GM18873 (cell line): ENCODE measurements around the gene RANBP17.
"Not testable (repeated sequence)": the region's sequence is repeated elsewhere in the genome, so short reads cannot be mapped to it uniquely, and the experiment has no call there.

Experiments used
- ATAC-seq: cut with Tn5 transposase; IDR thresholded peaks from one replicate; pipeline ENCODE4 v1.9.1; 2021; ENCODE audit warnings: mild to moderate bottlenecking, moderate library complexity, moderate number of reproducible peaks; ENCODE audit not compliant: unreplicated experiment, low FRiP score

The RANBP17 gene

GRCh38 chr5:171275841-171276544 lies 414.2 kb downstream of the RANBP17 start:
- no peak for ATAC-seq

GRCh38 chr5:171283753-171284152 lies 421.9 kb downstream of the RANBP17 start:
- ATAC-seq, result no peak

- ATAC-seq, result no peak
These were observed 423.6 kb downstream of the RANBP17 start for GRCh38 chr5:171285465-171285864.

GRCh38 chr5:171288066-171288465 lies 426.2 kb downstream of the RANBP17 start:
- ATAC-seq, result no peak

- no peak for ATAC-seq
These were observed 429.6 kb downstream of the RANBP17 start for GRCh38 chr5:171291371-171291770.

- no peak for ATAC-seq
These were observed 433.5 kb downstream of the RANBP17 start for GRCh38 chr5:171295299-171295698.

- ATAC-seq, result no peak
These were observed 434.0 kb downstream of the RANBP17 start for GRCh38 chr5:171295801-171296200.

GRCh38 chr5:171297941-171298340 lies 436.1 kb downstream of the RANBP17 start:
- ATAC-seq, result not testable (repeated sequence)

- ATAC-seq, result no peak
These were observed 437.4 kb downstream of the RANBP17 start for GRCh38 chr5:171299228-171299627.

- ATAC-seq, result no peak
These were observed 438.0 kb downstream of the RANBP17 start for GRCh38 chr5:171299851-171300250.

GRCh38 chr5:171300358-171300757 lies 438.5 kb downstream of the RANBP17 start:
- no peak for ATAC-seq

- no peak for ATAC-seq
These were observed 444.3 kb downstream of the RANBP17 start for GRCh38 chr5:171306166-171306565.

GRCh38 chr5:171306781-171307591 lies 445.2 kb downstream of the RANBP17 start:
- no peak for ATAC-seq

- no peak for ATAC-seq
These were observed 446.1 kb downstream of the RANBP17 start for GRCh38 chr5:171307789-171308452.

GRCh38 chr5:171308453-171309275 lies 446.8 kb downstream of the RANBP17 start, which contains the start of gene TLX3:
TLX3 (plus strand) TSS chr5:171309248; CDS start chr5:171309366, 118 bp downstream.
- no peak for ATAC-seq

- ATAC-seq, result no peak
These were observed 447.7 kb downstream of the RANBP17 start for GRCh38 chr5:171309276-171310211.

GRCh38 chr5:171310212-171310818 lies 448.5 kb downstream of the RANBP17 start:
- ATAC-seq, result no peak

- no peak for ATAC-seq
These were observed 449.1 kb downstream of the RANBP17 start for GRCh38 chr5:171310819-171311321.
